GM13976 (cell line): ENCODE results near the gene ANO4.
"Not testable (repeated sequence)": the region's sequence is repeated elsewhere in the genome, so short reads cannot be mapped to it uniquely, and the experiment has no call there.

Experiments
- DNase-seq: peaks from one replicate; pipeline ENCODE4 v3.0.0; 2012; ENCODE audit warnings: low spot score
- CTCF ChIP-seq: IDR thresholded peaks from 2 replicates; pipeline ENCODE4 v1.5.1; 2012; ENCODE audit warnings: borderline replicate concordance, mild to moderate bottlenecking; ENCODE audit not compliant: insufficient read depth; ENCODE audit errors: extremely low read depth, missing control alignments, control extremely low read depth
- in situ Hi-C: fragments of 300-500 bp; cut with MboI; formaldehyde crosslinking; loops from one replicate; pipeline ENCODE4 v1.12.0; 2022; ENCODE audit warnings: low sequenced_read_pairs, mixed read lengths, inconsistent platforms; ENCODE audit not compliant: unreplicated experiment

The ANO4 gene

GRCh38 chr12:101117842-101118241 lies 323.3 kb downstream of the ANO4 start:
- no peak for TF ChIP-seq CTCF
- in situ Hi-C loops: no loop called here
- DNase-seq: no peak

- in situ Hi-C loops: no loop called here
- TF ChIP-seq CTCF: no peak
Measured at GRCh38 chr12:101127521-101128219, 333.1 kb downstream of the ANO4 start.

GRCh38 chr12:101145777-101146431 lies 351.3 kb downstream of the ANO4 start:
- DNase-seq: not testable (repeated sequence)

More at GRCh38 chr12:101127521-101128219, 333.1 kb downstream of the ANO4 start:
- no peak for DNase-seq

GRCh38 chr12:101165319-101165718 lies 370.7 kb downstream of the ANO4 start:
- TF ChIP-seq CTCF: no peak
- no peak for DNase-seq
- in situ Hi-C loops: no loop called here

More at GRCh38 chr12:101145777-101146431, 351.3 kb downstream of the ANO4 start:
- in situ Hi-C loops: not testable (repeated sequence)

- in situ Hi-C loops: no loop called here
- no peak for TF ChIP-seq CTCF
- no peak for DNase-seq
Measured at GRCh38 chr12:101166866-101167265, 372.3 kb downstream of the ANO4 start.

- no peak for DNase-seq
- TF ChIP-seq CTCF: no peak
- in situ Hi-C loops: no loop called here
Measured at GRCh38 chr12:101168001-101168400, 373.4 kb downstream of the ANO4 start.

- peak; percentile 9 for DNase-seq
- no peak for TF ChIP-seq CTCF
- in situ Hi-C loops: no loop called here
Measured at GRCh38 chr12:101172316-101172715, 377.7 kb downstream of the ANO4 start.
